CD4-positive, CD25-positive, alpha-beta regulatory T cell (primary cell): ENCODE measurements around the gene NECTIN2. TPM values are rescaled to one million over a fixed set of nuclear protein-coding genes. Genes with fewer than 3 reads are reported as not detected.
"Not testable (repeated sequence)": the region's sequence is repeated elsewhere in the genome, so short reads cannot be mapped to it uniquely, and the experiment has no call there.

Source experiments
- ATAC-seq, 2 donors: fragments of 150-1000 bp; cut with Tn5 transposase; one replicate each; pipeline ENCODE4 v1.10.0; 2021; ENCODE audit warnings: low read depth in 2 of 2, moderate number of reproducible peaks in 2 of 2, moderate library complexity in 1 of 2
- DNase-seq, 3 donors: peaks; one replicate each; pipeline versions ENCODE4 v3.0.0 to v3.0.0-alpha.2; 2012 to 2022; ENCODE audit warnings: mixed read lengths in 1 of 3
- H3K27ac ChIP-seq: one replicate; pipeline ENCODE4 v1.7.0; 2013; ENCODE audit warnings: mild to moderate bottlenecking, low read length; ENCODE audit not compliant: insufficient read depth, poor library complexity, severe bottlenecking
- H3K27me3 ChIP-seq: one replicate; pipeline ENCODE4 v1.7.0; 2013; ENCODE audit warnings: low read length; ENCODE audit not compliant: control insufficient read depth, insufficient read depth
- H3K36me3 ChIP-seq: one replicate; pipeline ENCODE4 v1.7.0; 2013; ENCODE audit warnings: mild to moderate bottlenecking, low read length, moderate library complexity; ENCODE audit not compliant: control insufficient read depth, insufficient read depth
- H3K4me1 ChIP-seq: 2 replicates; pipeline ENCODE4 v1.7.0; 2013; ENCODE audit warnings: mild to moderate bottlenecking, low read length; ENCODE audit not compliant: insufficient read depth, control insufficient read depth, poor library complexity, severe bottlenecking
- H3K4me3 ChIP-seq: one replicate; pipeline ENCODE4 v1.7.0; 2013; ENCODE audit warnings: low read depth, mild to moderate bottlenecking, low read length, moderate library complexity
- H3K9me3 ChIP-seq, 2 experiments: 1 replicate in 1 of 2; 2 replicates in 1 of 2; pipeline ENCODE4 v1.7.0; 2013; ENCODE audit warnings: low read length in 2 of 2, mild to moderate bottlenecking in 1 of 2, moderate library complexity in 1 of 2; ENCODE audit not compliant: control insufficient read depth in 2 of 2
- H3K27ac Mint-ChIP-seq, 3 donors: one replicate each; pipeline ENCODE4 v1.8.0; 2020 to 2022; ENCODE audit warnings: mild to moderate bottlenecking in 3 of 3, mixed read lengths in 3 of 3, moderate library complexity in 2 of 3
- H3K27me3 Mint-ChIP-seq: one replicate; pipeline ENCODE4 v1.8.0; 2022; ENCODE audit warnings: mild to moderate bottlenecking, mixed read lengths
- H3K36me3 Mint-ChIP-seq: one replicate; pipeline ENCODE4 v1.8.0; 2020; ENCODE audit warnings: mixed read lengths
- H3K4me1 Mint-ChIP-seq, 4 donors: one replicate each; pipeline ENCODE4 v1.8.0; 2020 to 2022; ENCODE audit warnings: mixed read lengths in 4 of 4, mild to moderate bottlenecking in 1 of 4
- H3K4me3 Mint-ChIP-seq, 4 donors: one replicate each; pipeline ENCODE4 v1.8.0; 2020 to 2022; ENCODE audit warnings: mild to moderate bottlenecking in 4 of 4, mixed read lengths in 4 of 4, moderate library complexity in 3 of 4
- H3K9me3 Mint-ChIP-seq, 7 donors: one replicate each; pipeline ENCODE4 v1.8.0; 2020 to 2022; ENCODE audit warnings: mixed read lengths in 7 of 7, mild to moderate bottlenecking in 3 of 7, moderate library complexity in 2 of 7
- polyA plus RNA-seq, 4 donors: library from polyadenylated mRNA; unstranded; fragments of 300-500 nt; fragmentation: Illumina TruSeq; gene quantifications; one replicate each; pipeline ENCODE4 v1.2.3, GENCODE V29; 2021
- total RNA-seq: library from RNA; stranded (reverse); gene quantifications from one replicate; pipeline ENCODE4 v1.2.3, GENCODE V29; 2022

The NECTIN2 gene
- total and polyA plus RNA-seq, 5 donors from 2014 or later = 1.1 TPM; not detected in 4

DNA sequence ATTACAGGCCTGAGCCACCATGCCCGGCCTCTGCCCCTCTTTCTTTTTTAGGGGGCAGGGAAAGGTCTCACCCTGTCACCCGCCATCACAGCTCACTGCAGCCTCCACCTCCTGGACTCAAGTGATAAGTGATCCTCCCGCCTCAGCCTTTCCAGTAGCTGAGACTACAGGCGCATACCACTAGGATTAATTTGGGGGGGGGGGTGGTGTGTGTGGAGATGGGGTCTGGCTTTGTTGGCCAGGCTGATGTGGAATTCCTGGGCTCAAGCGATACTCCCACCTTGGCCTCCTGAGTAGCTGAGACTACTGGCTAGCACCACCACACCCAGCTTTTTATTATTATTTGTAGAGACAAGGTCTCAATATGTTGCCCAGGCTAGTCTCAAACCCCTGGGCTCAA lies 63.7 kb downstream of the NECTIN2 start:
- Mint-ChIP-seq H3K27ac (no peak overlapping the region), H3K4me3 (no peak overlapping the region), H3K9me3 (no peaks in the 10 kb centered on the region), H3K36me3 (no peaks in the 10 kb centered on the region), H3K27me3 (peaks cover 53% of the 10 kb centered on the region), H3K4me1 (peaks cover 0 to 22% (median 8%) of the 10 kb centered on the region in 4 donors)
- DNase-seq (no peak), ATAC-seq (no peak)
- Histone ChIP-seq H3K36me3 (no peaks in the 10 kb centered on the region), H3K4me1 (peaks cover 9% of the 10 kb centered on the region), H3K27ac (no peak overlapping the region), H3K4me3 (no peak overlapping the region), H3K27me3 (no peaks in the 10 kb centered on the region), H3K9me3 (no peaks in the 10 kb centered on the region)

GRCh38 chr19:44911896-44912295 lies 65.8 kb downstream of the NECTIN2 start:
- H3K27me3 Mint-ChIP-seq = peaks cover 41% of the 10 kb centered on the region
- not testable (repeated sequence) for H3K4me3 Mint-ChIP-seq, H3K27ac ChIP-seq, H3K4me3 ChIP-seq, ATAC-seq, H3K9me3 ChIP-seq, H3K27ac Mint-ChIP-seq, H3K36me3 Mint-ChIP-seq, H3K27me3 ChIP-seq, DNase-seq, H3K4me1 ChIP-seq, H3K9me3 Mint-ChIP-seq, H3K36me3 ChIP-seq
- peaks cover 0 to 14% (median 9%) of the 10 kb centered on the region in 4 donors for H3K4me1 Mint-ChIP-seq

DNA sequence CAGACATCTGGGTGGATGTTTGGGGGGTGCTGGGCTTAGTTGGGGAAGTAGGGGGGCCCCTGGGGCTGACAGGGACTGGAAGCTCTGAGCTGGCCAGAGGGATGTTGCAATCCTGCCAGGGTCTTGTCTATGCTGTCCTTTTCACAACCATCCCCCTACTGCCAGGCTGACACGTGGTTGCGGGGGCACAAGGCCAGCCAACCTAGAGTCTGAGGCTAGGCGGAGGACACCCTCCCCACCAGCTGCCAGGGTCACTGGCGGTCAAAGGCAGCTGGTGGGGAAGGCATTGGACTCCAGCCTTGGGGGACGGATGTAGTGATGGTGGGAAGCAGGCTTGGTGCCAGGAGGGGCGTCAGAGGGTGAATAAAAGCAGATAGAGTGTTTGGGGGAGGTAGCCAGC lies 66.8 kb downstream of the NECTIN2 start:
- H3K4me3 Mint-ChIP-seq = no peak overlapping the region
- ATAC-seq = no peak
- no peaks in the 10 kb centered on the region for H3K36me3 Mint-ChIP-seq

DNA sequence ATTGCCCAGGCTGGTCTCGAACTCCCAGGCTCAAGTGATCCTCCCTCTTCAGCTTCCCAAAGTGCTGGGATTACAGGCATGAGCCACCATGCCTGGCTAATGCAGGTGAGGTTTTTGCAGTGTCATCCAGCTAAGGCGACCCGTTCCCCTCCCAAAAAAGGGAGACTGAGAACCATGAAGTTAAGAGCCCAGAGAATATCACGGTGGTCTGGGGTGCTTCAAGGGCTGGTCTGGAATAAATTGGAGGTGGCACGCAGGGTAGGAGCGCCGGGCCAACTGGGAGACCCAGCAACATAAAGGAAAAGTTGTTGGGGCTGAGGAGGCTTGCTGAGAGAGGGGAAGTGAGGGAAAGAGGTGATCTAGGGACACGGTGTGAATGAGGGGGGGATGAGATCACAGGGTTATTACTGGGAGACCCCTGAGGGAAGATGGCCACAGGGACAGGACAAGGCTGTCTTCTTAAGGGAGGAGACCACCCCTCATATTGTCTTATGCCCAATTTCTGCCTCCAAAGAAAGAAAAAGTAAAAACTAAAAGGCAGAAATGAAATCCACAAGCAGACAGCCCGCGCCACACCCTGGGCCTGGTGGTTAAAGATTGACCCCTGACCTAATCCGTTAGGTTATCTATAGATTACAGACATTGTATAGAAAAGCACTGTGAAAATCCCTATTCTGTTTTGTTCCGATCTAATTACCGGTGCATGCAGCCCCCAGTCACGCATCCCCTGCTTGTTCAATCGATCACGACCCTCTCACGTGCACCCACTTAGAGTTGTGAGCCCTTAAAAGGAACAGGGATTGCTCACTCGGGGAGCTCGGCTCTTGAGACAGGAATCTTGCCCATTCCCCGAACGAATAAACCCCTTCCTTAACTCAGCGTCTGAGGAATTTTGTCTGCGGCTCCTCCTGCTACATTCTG lies 67.7 kb downstream of the NECTIN2 start:
- H3K4me1 ChIP-seq, H3K4me3 ChIP-seq, H3K27ac Mint-ChIP-seq, H3K9me3 ChIP-seq, H3K36me3 Mint-ChIP-seq, ATAC-seq, H3K27ac ChIP-seq, H3K27me3 ChIP-seq, H3K9me3 Mint-ChIP-seq, H3K36me3 ChIP-seq, DNase-seq: not testable (repeated sequence)
- peaks cover 35% of the 10 kb centered on the region for H3K27me3 Mint-ChIP-seq
- peaks cover 0 to 14% (median 9%) of the 10 kb centered on the region in 4 donors for H3K4me1 Mint-ChIP-seq
- peak overlapping the region in 3 of 4 donors; percentile 61 to 75 (median 71) for H3K4me3 Mint-ChIP-seq

More for the DNA sequence above, 66.8 kb downstream of the NECTIN2 start:
- no peaks in the 10 kb centered on the region for H3K27me3 ChIP-seq
- Mint-ChIP-seq H3K27ac (no peak overlapping the region), H3K4me1 (peaks cover 0 to 14% (median 9%) of the 10 kb centered on the region in 4 donors), H3K9me3 (no peaks in the 10 kb centered on the region), H3K27me3 (peaks cover 39% of the 10 kb centered on the region)
- H3K4me1 ChIP-seq = peaks cover 7% of the 10 kb centered on the region
- DNase-seq = no peak
- H3K27ac ChIP-seq = no peak overlapping the region
- H3K36me3 ChIP-seq = no peaks in the 10 kb centered on the region
- no peaks in the 10 kb centered on the region for H3K9me3 ChIP-seq
- H3K4me3 ChIP-seq = no peak overlapping the region

DNA sequence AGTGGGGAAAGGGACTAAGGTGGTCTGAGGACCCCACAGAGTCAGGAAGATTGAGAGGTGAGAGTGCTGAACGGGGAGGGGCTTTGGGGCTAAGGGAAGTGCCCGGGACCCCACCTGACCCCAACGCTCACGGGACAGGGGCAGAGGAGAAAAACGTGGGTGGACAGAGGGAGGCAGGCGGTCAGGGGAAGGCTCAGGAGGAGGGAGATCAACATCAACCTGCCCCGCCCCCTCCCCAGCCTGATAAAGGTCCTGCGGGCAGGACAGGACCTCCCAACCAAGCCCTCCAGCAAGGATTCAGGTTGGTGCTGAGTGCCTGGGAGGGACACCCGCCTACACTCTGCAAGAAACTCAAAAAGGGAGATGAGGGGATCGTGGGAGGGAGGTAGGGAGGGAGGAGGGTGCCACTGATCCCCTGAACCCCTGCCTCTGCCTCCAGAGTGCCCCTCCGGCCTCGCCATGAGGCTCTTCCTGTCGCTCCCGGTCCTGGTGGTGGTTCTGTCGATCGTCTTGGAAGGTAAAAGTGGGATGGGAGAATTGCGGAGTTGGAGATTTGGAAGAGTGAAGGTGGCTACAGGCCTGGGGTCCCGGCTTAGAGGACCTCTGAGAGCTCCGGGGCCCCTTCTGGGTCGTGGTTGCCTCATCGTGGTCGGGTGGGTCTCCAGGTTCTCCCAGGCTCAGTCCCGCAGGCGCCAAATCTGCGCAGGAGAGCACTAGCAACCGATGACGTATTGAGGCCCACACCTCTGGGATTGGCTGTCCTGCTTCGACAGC lies 68.5 kb downstream of the NECTIN2 start, which contains the start of gene APOC1:
Gene APOC1 (plus strand): TSS at position 176 of the 774 bp plus-strand sequence. CDS start 284 bp downstream, at position 460.
- not testable (repeated sequence) for H3K36me3 Mint-ChIP-seq

GRCh38 chr19:44924243-44924725 lies 78.2 kb downstream of the NECTIN2 start:
- no peak overlapping the region for H3K4me3 ChIP-seq
- H3K9me3 ChIP-seq = no peaks in the 10 kb centered on the region
- H3K27ac ChIP-seq = no peak overlapping the region
- Mint-ChIP-seq H3K36me3 (no peaks in the 10 kb centered on the region), H3K4me3 (no peak overlapping the region), H3K27ac (no peak overlapping the region), H3K9me3 (peaks cover 0 to 1% (median 0%) of the 10 kb centered on the region in 7 donors), H3K27me3 (peaks cover 23% of the 10 kb centered on the region), H3K4me1 (peaks cover 0 to 9% (median 4%) of the 10 kb centered on the region in 4 donors)
- ATAC-seq = no peak
- peaks cover 3% of the 10 kb centered on the region for H3K4me1 ChIP-seq
- peaks cover 1% of the 10 kb centered on the region for H3K27me3 ChIP-seq
- no peaks in the 10 kb centered on the region for H3K36me3 ChIP-seq
- DNase-seq = no peak

More for the DNA sequence above, 68.5 kb downstream of the NECTIN2 start, which contains the start of gene APOC1:
- Mint-ChIP-seq H3K27me3 (peaks cover 31% of the 10 kb centered on the region), H3K4me3 (peak within 1 kb of the TSS; percentile 62 to 96 (median 86)), H3K27ac (peak within 1 kb of the TSS in 2 of 3 donors; percentile 29 to 65), H3K4me1 (peaks cover 0 to 14% (median 9%) of the 10 kb centered on the region in 4 donors)
- not testable (repeated sequence) for H3K4me1 ChIP-seq, H3K9me3 ChIP-seq, H3K9me3 Mint-ChIP-seq, H3K27ac ChIP-seq, H3K27me3 ChIP-seq, H3K36me3 ChIP-seq
- peak within 1 kb of the TSS; percentile 73 for H3K4me3 ChIP-seq
- DNase-seq (peak; percentile 70 to 84 (median 72)), ATAC-seq (peak; percentile 86 to 93)

- Mint-ChIP-seq H3K4me3 (no peak overlapping the region), H3K36me3 (no peaks in the 10 kb centered on the region), H3K27me3 (peaks cover 33% of the 10 kb centered on the region), H3K9me3 (peaks cover 0 to 1% (median 0%) of the 10 kb centered on the region in 7 donors), H3K4me1 (peaks cover 0 to 9% (median 4%) of the 10 kb centered on the region in 4 donors), H3K27ac (peak overlapping the region in 1 of 3 donors; percentile 82)
- H3K4me3 ChIP-seq = no peak overlapping the region
- peaks cover 1% of the 10 kb centered on the region for H3K27me3 ChIP-seq
- no peak for DNase-seq
- H3K4me1 ChIP-seq = peaks cover 3% of the 10 kb centered on the region
- H3K9me3 ChIP-seq = no peaks in the 10 kb centered on the region
- ATAC-seq = no peak
- H3K36me3 ChIP-seq = no peaks in the 10 kb centered on the region
- H3K27ac ChIP-seq = no peak overlapping the region
Measured at GRCh38 chr19:44925114-44925891, 79.2 kb downstream of the NECTIN2 start.
